Subcutaneous adipose tissue (tissue), 4 donors: ENCODE measurements around the gene NRXN3. TPM values are rescaled to one million over a fixed set of nuclear protein-coding genes. Genes with fewer than 3 reads are reported as not detected.

Experiments used
- CTCF ChIP-seq: fragments of 450-650 bp; IDR thresholded peaks from one replicate; pipeline ENCODE4 v1.5.1; 2016; ENCODE audit warnings: low read depth, mild to moderate bottlenecking, control low read depth, antibody characterized with exemption, moderate library complexity
- total RNA-seq, 4 donors: library from RNA; depleted of rRNA; stranded (reverse); fragments of >200 nt; gene quantifications; one replicate each; pipeline ENCODE4 v1.1.0, GENCODE V29; 2016

Gene NRXN3
- total RNA-seq, 4 donors from 2014 or later: 0.57 to 2.4 (median 1.1) TPM; not detected in 1

DNA sequence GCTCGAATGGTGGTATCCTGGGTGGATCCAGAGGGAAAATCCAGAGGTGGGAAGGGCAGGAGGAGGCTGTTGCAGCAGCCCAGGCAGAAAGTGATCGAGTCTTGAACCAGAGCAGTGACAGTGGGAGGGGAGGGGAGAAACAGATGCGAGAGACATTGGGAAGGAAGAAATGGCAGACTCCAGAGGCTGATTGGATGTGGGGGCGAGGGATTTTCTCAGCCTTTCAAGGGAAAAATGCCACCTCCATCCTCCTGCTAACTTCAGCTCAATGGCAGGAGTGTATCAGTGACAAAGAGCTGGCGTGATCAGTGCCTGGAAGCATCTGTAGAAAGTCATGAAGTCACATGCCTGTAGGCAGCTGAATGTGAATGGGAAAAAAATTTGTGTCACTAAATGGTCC is 38.6 kb upstream of the NRXN3 start:
- TF ChIP-seq CTCF: no peak

- TF ChIP-seq CTCF: no peak
These were observed 34.7 kb upstream of the NRXN3 start for GRCh38 chr14:78135450-78135891.

GRCh38 chr14:78136695-78137094 is 33.5 kb upstream of the NRXN3 start:
- no peak for TF ChIP-seq CTCF

DNA sequence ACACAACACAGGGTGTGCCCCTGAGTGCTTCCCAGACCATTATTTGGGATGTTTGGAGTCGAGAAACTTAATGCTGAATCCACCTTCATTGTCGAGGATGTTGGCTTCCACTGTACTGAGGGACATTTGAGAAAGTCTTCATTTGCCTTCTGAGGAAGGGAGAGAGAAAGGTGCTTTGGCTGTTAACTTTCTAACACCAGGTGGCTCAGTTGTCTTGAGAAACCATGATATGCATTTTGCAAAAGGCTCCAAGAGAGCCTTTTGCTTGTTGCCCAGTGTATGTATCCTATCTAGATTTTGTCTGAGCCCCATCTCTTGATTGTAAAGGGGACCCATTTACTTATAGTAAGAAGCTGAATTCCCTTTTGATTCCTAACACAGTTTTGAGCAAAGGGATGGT is 28.6 kb upstream of the NRXN3 start:
- no peak for TF ChIP-seq CTCF

DNA sequence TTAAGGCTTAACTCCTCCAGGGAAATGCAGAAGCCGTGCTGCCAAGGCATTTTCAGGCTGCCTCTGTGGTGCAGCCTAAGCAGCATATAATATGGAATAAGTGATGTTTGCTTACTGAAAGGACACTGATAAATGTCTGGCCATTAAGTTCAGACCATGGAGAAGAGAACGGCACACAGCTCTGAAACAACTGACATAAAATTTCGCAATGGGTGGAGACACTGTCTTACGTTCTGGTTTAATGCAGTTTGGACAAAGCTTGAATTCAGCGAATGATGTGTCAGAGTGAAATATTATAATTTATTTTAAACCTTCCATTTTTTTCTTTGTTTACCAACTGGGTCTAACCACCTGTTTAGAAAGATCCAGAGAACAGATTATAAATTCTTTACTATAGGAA is 27.2 kb upstream of the NRXN3 start:
- no peak for TF ChIP-seq CTCF

DNA sequence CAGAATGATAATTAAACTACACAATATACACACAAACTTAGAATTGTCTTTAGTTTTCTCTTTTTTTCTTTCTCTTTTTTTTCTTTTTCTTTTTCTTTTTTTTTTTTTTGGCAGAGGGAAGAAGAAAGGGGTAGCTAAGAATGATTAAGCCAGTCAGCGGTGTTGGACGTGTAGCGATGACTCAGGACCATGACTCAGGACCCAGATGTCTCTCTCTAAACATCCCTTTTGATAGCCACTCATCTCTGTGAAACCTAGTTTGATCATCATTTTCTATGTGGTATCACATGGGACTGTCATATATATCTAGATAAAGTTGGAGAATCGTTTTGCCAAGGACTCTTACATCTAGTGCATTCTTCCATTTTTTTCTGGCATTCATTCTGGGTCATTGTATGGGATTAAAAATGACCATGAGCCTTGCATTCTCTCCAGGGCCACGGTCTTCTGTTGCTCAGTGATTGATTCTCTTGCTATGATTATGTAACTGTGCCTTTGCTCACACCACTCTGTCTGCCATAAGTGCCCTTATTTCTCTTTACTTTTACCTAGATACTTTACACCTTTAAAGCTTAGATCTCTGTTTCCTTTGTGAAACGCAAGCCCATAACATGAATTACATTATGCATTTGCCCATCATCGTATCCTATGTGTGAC is 26.6 kb upstream of the NRXN3 start:
- TF ChIP-seq CTCF: no peak

DNA sequence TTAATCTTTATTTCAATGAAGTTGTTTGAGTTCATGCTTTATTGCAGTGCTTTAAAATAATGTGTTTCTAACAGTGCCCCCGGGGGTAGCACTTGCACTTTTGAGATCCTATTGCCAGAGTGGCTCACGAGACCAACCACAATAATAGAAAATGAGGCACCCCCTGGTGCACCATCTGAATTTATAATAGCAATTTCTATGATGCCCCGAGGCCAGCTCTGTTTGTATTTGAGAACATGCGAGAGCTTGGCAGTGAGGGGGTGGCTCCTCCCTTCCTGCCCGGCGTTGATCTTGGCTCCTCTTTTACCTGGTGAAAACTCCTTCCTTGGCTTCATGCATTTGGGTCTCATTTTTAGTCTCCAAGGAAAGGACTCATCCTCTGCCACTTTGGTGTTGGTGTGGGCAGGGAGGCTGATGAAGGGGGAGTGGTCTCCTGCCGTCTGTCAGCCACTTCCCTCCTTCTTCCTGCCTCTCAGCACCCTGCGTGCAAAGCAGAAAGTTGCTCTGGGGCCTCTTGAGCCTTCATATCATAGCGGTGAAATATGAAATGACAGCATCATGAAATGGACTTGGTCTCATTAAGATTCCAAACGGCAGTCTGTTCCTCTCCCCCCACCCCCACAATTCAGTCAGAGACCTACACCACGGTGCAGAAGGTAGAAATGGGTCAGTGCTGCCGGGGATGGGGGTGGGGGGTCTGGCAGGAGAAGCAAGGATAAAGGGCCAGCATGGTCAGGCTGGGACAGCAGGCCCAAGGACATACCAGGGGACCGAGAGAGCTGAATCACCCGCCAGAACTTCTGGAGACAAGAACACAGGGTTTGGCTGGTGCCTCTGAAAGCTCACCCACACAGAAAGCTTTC is 17.7 kb upstream of the NRXN3 start:
- no peak for TF ChIP-seq CTCF
